Endothelial cell of umbilical vein (primary cell): Measurements from ENCODE around the gene FAM222A. TPM values are rescaled to one million over a fixed set of nuclear protein-coding genes. Genes with fewer than 3 reads are reported as not detected.

Experiments used
- BruUV-seq: library from RNA; stranded (reverse); fragments of 400-500 nt; replicated peaks from 2 replicates; lab custom pipeline; 2021; lab: Mats Ljungman, UMichigan
- CTCF ChIA-PET: fragments of 300-600, 350-600 bp; sonication (Branson Sonifier 250); formaldehyde crosslinking; loops from one replicate; lab custom pipeline; 2021; ENCODE audit warnings: antibody characterized with exemption, inconsistent platforms; lab: Charles Lee
- POLR2A ChIA-PET: fragments of 300-600, 350-600 bp; sonication (Branson Sonifier 250); formaldehyde crosslinking; loops from one replicate; lab custom pipeline; 2021; ENCODE audit warnings: antibody characterized with exemption, inconsistent platforms; lab: Charles Lee
- DNase-seq: peaks from one replicate; pipeline ENCODE4 v3.0.0-alpha.2; 2011; ENCODE audit warnings: low read depth, low spot score
- FAIRE-seq: peaks from 2 replicates; lab custom pipeline; 2011; peaks lifted over from hg19 to GRCh38; lab: Jason Lieb, UNC
- H2AFZ ChIP-seq: 2 replicates; pipeline ENCODE4 v1.6.0; 2012; ENCODE audit warnings: low read depth, low read length, control low read depth, inconsistent platforms
- H3K27ac ChIP-seq: 2 replicates; pipeline ENCODE4 v1.5.1; 2011; ENCODE audit warnings: low read depth, mild to moderate bottlenecking, control low read depth, low read length, moderate library complexity; ENCODE audit not compliant: insufficient read depth
- H3K27me3 ChIP-seq, 2 experiments: 2 replicates each; pipeline versions ENCODE4 v1.6.0 to v1.6.1; 2011; ENCODE audit warnings: low read length in 2 of 2, mixed read lengths in 1 of 2; ENCODE audit not compliant: control insufficient read depth in 2 of 2, insufficient read depth in 2 of 2
- H3K36me3 ChIP-seq, 2 experiments: 2 replicates in 1 of 2; 3 replicates in 1 of 2; pipeline ENCODE4 v1.5.1; 2011; ENCODE audit warnings: low read length in 2 of 2, mild to moderate bottlenecking in 1 of 2, moderate library complexity in 1 of 2; ENCODE audit not compliant: control insufficient read depth in 2 of 2, insufficient read depth in 2 of 2; ENCODE audit errors: extremely low read depth in 1 of 2
- H3K4me1 ChIP-seq: 3 replicates; pipeline ENCODE4 v1.5.1; 2011; ENCODE audit warnings: mild to moderate bottlenecking, low read length; ENCODE audit not compliant: control insufficient read depth, insufficient read depth; ENCODE audit errors: extremely low read depth
- H3K4me2 ChIP-seq: 2 replicates; pipeline ENCODE4 v1.6.1; 2011; ENCODE audit warnings: low read length, control low read depth, mixed read lengths; ENCODE audit not compliant: insufficient read depth
- H3K4me3 ChIP-seq, 3 experiments: fragments of 200-600 bp in 1 of 3; sonication (generic), shearing (Covaris generic) in 1 of 3; replicated peaks in 1 of 3; 2 replicates each; pipeline ENCODE4 v1.5.1; 2011 to 2016; ENCODE audit warnings: control low read depth in 3 of 3, low read length in 3 of 3, mild to moderate bottlenecking in 2 of 3, inconsistent platforms in 1 of 3, low read depth in 1 of 3, moderate library complexity in 1 of 3; ENCODE audit not compliant: insufficient read depth in 1 of 3
- H3K79me2 ChIP-seq: 2 replicates; pipeline ENCODE4 v1.6.0; 2012; ENCODE audit warnings: low read length, inconsistent platforms; ENCODE audit not compliant: control insufficient read depth, insufficient read depth
- H3K9ac ChIP-seq: replicated peaks from 2 replicates; pipeline ENCODE3; 2011; ENCODE audit warnings: low read length, control low read depth; ENCODE audit not compliant: insufficient read depth; ENCODE audit errors: extremely low read depth
- H3K9me1 ChIP-seq: replicated peaks from 3 replicates; pipeline ENCODE4 v1.6.0; 2011; ENCODE audit warnings: mild to moderate bottlenecking, low read length; ENCODE audit not compliant: control insufficient read depth, insufficient read depth; ENCODE audit errors: extremely low read depth
- H3K9me3 ChIP-seq: replicated peaks from 2 replicates; pipeline ENCODE4 v1.5.1; 2012; ENCODE audit warnings: low read length, inconsistent platforms; ENCODE audit not compliant: control insufficient read depth, insufficient read depth
- H4K20me1 ChIP-seq: replicated peaks from 2 replicates; pipeline ENCODE3; 2011; ENCODE audit warnings: mild to moderate bottlenecking, low read length; ENCODE audit not compliant: control insufficient read depth, insufficient read depth; ENCODE audit errors: extremely low read depth
- EZH2 ChIP-seq: IDR thresholded peaks from 2 replicates; pipeline ENCODE4 v1.6.1; 2012; ENCODE audit warnings: borderline replicate concordance, low read depth, mild to moderate bottlenecking, moderate library complexity, low read length, inconsistent platforms; ENCODE audit not compliant: severe bottlenecking
- FOS ChIP-seq: IDR thresholded peaks from 2 replicates; pipeline ENCODE4 v1.6.1; 2011; ENCODE audit warnings: mild to moderate bottlenecking, low read length, moderate library complexity, borderline replicate concordance; ENCODE audit not compliant: insufficient read depth
- GATA2 ChIP-seq: IDR thresholded peaks from 2 replicates; pipeline ENCODE4 v1.7.0; 2011; ENCODE audit warnings: low read depth, mild to moderate bottlenecking, moderate library complexity, mixed read lengths, low read length; ENCODE audit not compliant: insufficient read length, insufficient read depth
- JUN ChIP-seq: IDR thresholded peaks from 2 replicates; pipeline ENCODE4 v1.6.1; 2011; ENCODE audit warnings: borderline replicate concordance, low read depth; ENCODE audit not compliant: insufficient read length, insufficient read depth
- MAX ChIP-seq: IDR thresholded peaks from 2 replicates; pipeline ENCODE4 v1.6.1; 2011; ENCODE audit not compliant: insufficient read depth, insufficient read length
- MYC ChIP-seq: IDR thresholded peaks from one replicate; pipeline ENCODE4 v1.6.1; 2011; ENCODE audit warnings: mild to moderate bottlenecking, low read depth, low read length
- POLR2A ChIP-seq: IDR thresholded peaks from 2 replicates; pipeline ENCODE4 v1.6.1; 2012; ENCODE audit warnings: low read depth, mild to moderate bottlenecking, control low read depth, low read length
- POLR2AphosphoS5 ChIP-seq: IDR thresholded peaks from 2 replicates; pipeline ENCODE4 v1.6.1; 2012; ENCODE audit warnings: low read depth, mild to moderate bottlenecking, control low read depth, low read length, moderate library complexity; ENCODE audit not compliant: insufficient read depth
- dilution Hi-C: fragments of 300-500 bp; cut with MboI; formaldehyde crosslinking; loops from one replicate; pipeline ENCODE4 v1.15.0; 2019; ENCODE audit warnings: low sequenced_read_pairs; ENCODE audit not compliant: extremely low pct_ligation_motif_present
- intact Hi-C: fragments of 100-400 bp; cut with micrococcal nuclease; formaldehyde crosslinking; loops from one replicate; pipeline ENCODE4 v1.10.0; 2022
- polyA plus RNA-seq, 4 experiments: library from polyadenylated mRNA; depleted of rRNA in 3 of 4; stranded (reverse) in 3 of 4; unstranded in 1 of 4; fragments of >200 nt; gene quantifications; 2 replicates each; pipeline versions ENCODE4 v1.2.1 to v1.2.3, GENCODE V29; 2011 to 2012; ENCODE audit warnings: missing spikeins in 1 of 4
- total RNA-seq: library from RNA; stranded (reverse); gene quantifications from 2 replicates; pipeline ENCODE4 v1.2.3, GENCODE V29; 2021
- TF ChIP-seq, protein P1 (sequence below), 2 donors: IDR thresholded peaks; 1 replicate in 1 of 2; 2 replicates in 1 of 2; pipeline ENCODE4 v1.5.1; 2011; ENCODE audit warnings: low read length in 2 of 2, mild to moderate bottlenecking in 2 of 2, moderate library complexity in 2 of 2, control low read depth in 1 of 2, inconsistent platforms in 1 of 2, low read depth in 1 of 2; ENCODE audit not compliant: insufficient read depth in 1 of 2; ENCODE audit errors: extremely low read depth in 1 of 2

Gene FAM222A
- total and polyA plus RNA-seq, 2 donors (not counting 3 experiments of a cell fraction or from before 2014, with no cell fraction given), result 0.62 to 1.7 TPM

DNA sequence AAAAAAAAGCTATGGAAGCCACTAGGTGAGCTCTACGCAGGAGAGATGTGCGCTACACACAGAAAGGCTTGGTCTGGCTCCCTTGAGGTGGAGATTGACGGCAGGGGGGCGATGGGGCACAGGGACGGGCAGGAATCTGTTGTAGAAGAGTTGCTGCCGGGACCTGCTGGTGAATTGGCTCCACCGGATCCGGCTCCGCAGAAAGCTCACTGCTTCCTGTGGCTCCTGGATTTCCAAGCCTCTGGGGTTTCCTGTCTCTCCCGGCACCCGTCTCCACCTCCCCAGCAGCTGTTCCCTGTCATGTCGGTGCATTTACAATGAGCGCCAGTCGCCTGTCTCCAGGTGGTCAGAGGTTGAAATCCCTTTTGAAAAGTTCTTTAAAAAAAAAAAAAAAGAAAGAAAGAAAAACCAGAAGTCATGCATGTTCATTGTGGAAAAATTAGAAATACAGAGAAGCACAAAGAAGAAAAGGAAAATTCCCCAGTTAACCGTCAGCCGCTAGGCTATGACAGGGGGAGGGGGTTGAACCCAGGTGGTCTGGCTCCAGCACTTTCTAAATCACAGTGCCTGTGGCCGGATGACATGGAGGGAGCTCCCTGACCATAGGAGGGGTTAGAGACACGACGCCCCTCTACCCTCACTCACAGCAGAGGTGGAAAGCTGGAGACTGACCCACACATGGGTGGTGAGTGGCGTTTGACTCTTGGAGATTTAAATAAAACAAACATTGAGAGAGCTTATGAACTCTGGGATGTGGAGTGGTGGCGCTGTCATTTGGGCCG lies 20.8 kb downstream of the FAM222A start:
- ChIA-PET CTCF (interaction anchor here (0.6 to 1.2 kb wide), 5 partner anchors 9 to 306 kb away, joined by 3 to 4 read pairs (median 3); no protein-coding TSS in a partner anchor), POLR2A (interaction anchor here (0.6 kb wide), 1 partner anchor 12 kb away, joined by 5 read pairs; no protein-coding TSS in a partner anchor)
- H3K27me3 ChIP-seq, result no peaks in the 10 kb centered on the region
- no peak overlapping the region for H3K27ac ChIP-seq
- no peaks in the 10 kb centered on the region for H4K20me1 ChIP-seq
- no peak overlapping the region for H3K9ac ChIP-seq
- H3K4me2 ChIP-seq, result no peak overlapping the region
- H3K36me3 ChIP-seq, result no peaks in the 10 kb centered on the region
- H3K79me2 ChIP-seq, result no peaks in the 10 kb centered on the region
- intact Hi-C loops (no loop called here), dilution Hi-C loops (no loop called here)
- no peak for TF ChIP-seq EZH2
- no peak for TF ChIP-seq FOS
- no peak for TF ChIP-seq POLR2AphosphoS5
- no peak for TF ChIP-seq GATA2
- no peak for TF ChIP-seq MYC
- no peak overlapping the region for H3K4me3 ChIP-seq
- no peak for FAIRE-seq
- H3K9me3 ChIP-seq, result no peaks in the 10 kb centered on the region
- H3K4me1 ChIP-seq, result peaks cover 3% of the 10 kb centered on the region
- H2AFZ ChIP-seq, result no peak overlapping the region
- BruUV-seq, result no TSS peak
- H3K9me1 ChIP-seq, result no peaks in the 10 kb centered on the region
- DNase-seq, result no peak

DNA sequence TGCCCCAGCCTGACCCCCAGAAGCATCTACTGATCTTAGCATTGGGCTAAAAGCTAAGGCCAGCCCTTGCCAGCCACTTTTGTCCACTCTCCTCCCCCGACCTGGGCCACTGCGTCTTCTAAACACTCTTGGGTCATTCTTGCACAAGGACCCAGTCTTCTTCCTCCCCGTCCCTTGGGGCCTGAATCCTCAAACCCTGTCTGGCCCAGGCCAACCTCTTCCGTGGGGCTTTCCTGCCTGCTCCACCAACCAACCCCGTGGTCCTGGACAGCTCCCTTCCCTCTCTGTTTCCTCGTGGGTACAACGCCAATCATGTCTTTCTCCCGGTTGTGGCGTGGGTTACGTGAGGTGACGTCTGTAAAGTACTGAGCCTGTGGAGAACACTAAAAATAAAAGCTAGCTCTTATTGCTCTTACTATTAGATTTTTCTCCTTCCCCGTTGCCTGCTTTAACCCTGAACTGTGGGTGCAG lies 21.5 kb downstream of the FAM222A start:
- no TSS peak for BruUV-seq
- POLR2A ChIA-PET, result no interaction called here
- DNase-seq (no peak), FAIRE-seq (no peak)
- no peak for TF ChIP-seq POLR2A
- no peak for TF ChIP-seq POLR2AphosphoS5
- TF ChIP-seq, protein P1, sequence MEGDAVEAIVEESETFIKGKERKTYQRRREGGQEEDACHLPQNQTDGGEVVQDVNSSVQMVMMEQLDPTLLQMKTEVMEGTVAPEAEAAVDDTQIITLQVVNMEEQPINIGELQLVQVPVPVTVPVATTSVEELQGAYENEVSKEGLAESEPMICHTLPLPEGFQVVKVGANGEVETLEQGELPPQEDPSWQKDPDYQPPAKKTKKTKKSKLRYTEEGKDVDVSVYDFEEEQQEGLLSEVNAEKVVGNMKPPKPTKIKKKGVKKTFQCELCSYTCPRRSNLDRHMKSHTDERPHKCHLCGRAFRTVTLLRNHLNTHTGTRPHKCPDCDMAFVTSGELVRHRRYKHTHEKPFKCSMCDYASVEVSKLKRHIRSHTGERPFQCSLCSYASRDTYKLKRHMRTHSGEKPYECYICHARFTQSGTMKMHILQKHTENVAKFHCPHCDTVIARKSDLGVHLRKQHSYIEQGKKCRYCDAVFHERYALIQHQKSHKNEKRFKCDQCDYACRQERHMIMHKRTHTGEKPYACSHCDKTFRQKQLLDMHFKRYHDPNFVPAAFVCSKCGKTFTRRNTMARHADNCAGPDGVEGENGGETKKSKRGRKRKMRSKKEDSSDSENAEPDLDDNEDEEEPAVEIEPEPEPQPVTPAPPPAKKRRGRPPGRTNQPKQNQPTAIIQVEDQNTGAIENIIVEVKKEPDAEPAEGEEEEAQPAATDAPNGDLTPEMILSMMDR (IDR thresholded peaks at IDR 0.05; ENCODE audit: extremely low read depth in 1 of 2, insufficient read depth in 1 of 2, low read depth in 1 of 2, low read length in 2 of 2), result no peak
- TF ChIP-seq JUN, result no peak
- no peak for TF ChIP-seq MAX
- TF ChIP-seq MYC, result no peak
- TF ChIP-seq GATA2, result no peak
- TF ChIP-seq EZH2, result no peak
- no peak for TF ChIP-seq FOS
- no peaks in the 10 kb centered on the region for H3K9me3 ChIP-seq
- H3K4me3 ChIP-seq, result no peak overlapping the region
- dilution Hi-C loops (no loop called here), intact Hi-C loops (no loop called here)
- no peak overlapping the region for H3K4me2 ChIP-seq
- no peaks in the 10 kb centered on the region for H3K27me3 ChIP-seq
- H3K9ac ChIP-seq, result no peak overlapping the region
- H2AFZ ChIP-seq, result no peak overlapping the region
- CTCF ChIA-PET, result interaction anchor here (0.6 to 1.2 kb wide), 2 partner anchors 119 to 137 kb away, joined by 3 to 4 read pairs; no protein-coding TSS in a partner anchor
- no peak overlapping the region for H3K27ac ChIP-seq
- H3K79me2 ChIP-seq, result no peaks in the 10 kb centered on the region
- H3K9me1 ChIP-seq, result no peaks in the 10 kb centered on the region
- peaks cover 8% of the 10 kb centered on the region for H3K4me1 ChIP-seq
- H4K20me1 ChIP-seq, result no peaks in the 10 kb centered on the region
- no peaks in the 10 kb centered on the region for H3K36me3 ChIP-seq
